Hepatocyte (in vitro differentiated cells): Measurements from ENCODE around the gene USP2. TPM values are rescaled to one million over a fixed set of nuclear protein-coding genes. Genes with fewer than 3 reads are reported as not detected.

ENCODE experiments used
- DNase-seq: peaks from one replicate; pipeline ENCODE4 v3.0.0-alpha.2; 2016; ENCODE audit warnings: low spot score
- H2AFZ ChIP-seq: fragments of 200-600 bp; sonication (generic); 2 replicates; pipeline ENCODE4 v1.6.0; 2016; ENCODE audit warnings: antibody characterized with exemption, mild to moderate bottlenecking
- H3K27ac ChIP-seq: fragments of 200-600 bp; sonication (generic); 2 replicates; pipeline ENCODE4 v1.5.1; 2016; ENCODE audit warnings: mild to moderate bottlenecking
- H3K27me3 ChIP-seq: fragments of 200-600 bp; sonication (generic); 2 replicates; pipeline ENCODE4 v1.6.1; 2016
- H3K36me3 ChIP-seq: fragments of 200-600 bp; sonication (generic); replicated peaks from 2 replicates; pipeline ENCODE4 v1.5.1; 2016; ENCODE audit warnings: low read depth; ENCODE audit not compliant: insufficient read depth
- H3K4me1 ChIP-seq: fragments of 200-600 bp; sonication (generic); 2 replicates; pipeline ENCODE4 v1.5.1; 2016; ENCODE audit warnings: mild to moderate bottlenecking, moderate library complexity; ENCODE audit not compliant: insufficient read depth
- H3K4me2 ChIP-seq: fragments of 200-600 bp; sonication (generic); 2 replicates; pipeline ENCODE4 v1.6.0; 2016
- H3K4me3 ChIP-seq: fragments of 200-600 bp; sonication (generic); 2 replicates; pipeline ENCODE4 v1.5.1; 2016; ENCODE audit warnings: mild to moderate bottlenecking
- H3K79me2 ChIP-seq: fragments of 200-600 bp; sonication (generic); 2 replicates; pipeline ENCODE4 v1.6.0; 2017; ENCODE audit warnings: mild to moderate bottlenecking
- H3K9me2 ChIP-seq: fragments of 200-600 bp; sonication (generic); replicated peaks from 2 replicates; pipeline ENCODE4 v1.6.0; 2017; ENCODE audit warnings: mild to moderate bottlenecking; ENCODE audit not compliant: insufficient read depth
- H3K9me3 ChIP-seq: fragments of 200-600 bp; sonication (generic); 2 replicates; pipeline ENCODE4 v1.5.1; 2016; ENCODE audit warnings: low read depth, mild to moderate bottlenecking
- H4K20me1 ChIP-seq: fragments of 200-600 bp; sonication (generic); 2 replicates; pipeline ENCODE4 v1.6.0; 2016; ENCODE audit warnings: mild to moderate bottlenecking; ENCODE audit not compliant: insufficient read depth, poor library complexity, severe bottlenecking
- CTCF ChIP-seq: fragments of 200-600 bp; sonication (generic); IDR thresholded peaks from 2 replicates; pipeline ENCODE4 v1.5.1; 2016; ENCODE audit warnings: antibody characterized with exemption, mild to moderate bottlenecking; ENCODE audit not compliant: poor library complexity
- EZH2 ChIP-seq: fragments of 200-600 bp; sonication (generic); IDR thresholded peaks from 2 replicates; pipeline ENCODE4 v1.6.1; 2016; ENCODE audit warnings: antibody characterized with exemption, mild to moderate bottlenecking, borderline replicate concordance
- EZH2phosphoT487 ChIP-seq: fragments of 200-600 bp; sonication (generic); IDR thresholded peaks from one replicate; pipeline ENCODE4 v1.6.1; 2018; ENCODE audit warnings: antibody characterized with exemption, mild to moderate bottlenecking, low read depth, moderate library complexity; ENCODE audit not compliant: unreplicated experiment, severe bottlenecking
- WGBS: methylation state at CpG from one replicate; pipeline ENCODE4 v1.1.6; 2016; ENCODE audit warnings: low lambda C conversion rate; ENCODE audit errors: missing lambda C conversion rate; 5-methylcytosine and 5-hydroxymethylcytosine counted together
- polyA plus RNA-seq: library from polyadenylated mRNA; unstranded; fragments of >200 nt; fragmentation: Nextera tagmentation; extraction: Ambion mirVana; gene quantifications from 2 replicates; pipeline ENCODE4 v1.2.1, GENCODE V29; 2016
- total RNA-seq: library from RNA; depleted of rRNA; stranded (reverse); fragments of >200 nt; gene quantifications from 2 replicates; pipeline ENCODE4 v1.2.3, GENCODE V29; 2014

USP2 gene
- total and polyA plus RNA-seq, 2 experiments from 2014 or later, result 7.3 to 23.5 TPM

DNA sequence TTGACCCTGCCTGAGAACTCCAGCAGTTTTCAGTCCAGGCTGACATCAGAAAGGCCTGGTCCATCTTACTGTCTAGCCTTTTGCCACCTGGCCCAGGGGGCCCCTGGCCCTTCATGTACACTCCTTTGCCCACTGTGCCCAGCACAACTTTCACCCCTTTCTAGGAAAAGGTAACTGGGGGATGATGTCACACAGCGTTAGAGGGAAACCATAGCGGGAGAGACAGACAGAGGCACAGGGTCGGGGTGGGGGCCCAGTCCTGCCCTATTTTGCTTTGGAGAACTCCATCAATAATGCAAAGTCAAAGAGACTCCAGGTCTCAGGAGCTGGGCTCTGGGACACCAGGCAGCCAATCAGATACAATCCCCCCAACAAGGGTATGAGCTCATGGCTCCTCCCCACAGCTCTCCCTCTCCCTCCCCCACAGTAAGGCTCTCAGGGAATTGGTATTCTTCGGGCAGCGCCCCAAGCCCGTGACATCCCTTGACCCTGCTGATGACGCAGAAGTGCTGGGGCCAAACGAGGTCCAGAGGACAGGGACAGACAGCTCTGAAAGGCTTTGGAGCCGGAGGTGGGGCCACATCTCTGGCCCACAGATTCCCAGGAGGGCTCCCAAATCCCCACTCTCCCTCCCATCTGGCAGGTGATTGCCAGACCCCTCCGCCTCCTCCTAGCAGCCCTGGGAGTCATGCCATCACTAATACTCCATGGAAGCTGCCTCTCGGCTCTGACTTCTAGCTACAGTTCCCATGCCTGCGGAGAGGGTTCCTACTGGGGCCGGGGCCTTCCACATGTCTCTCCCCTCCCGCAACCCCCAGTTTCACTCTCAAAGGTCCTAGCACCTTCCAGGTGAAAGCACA, 5.9 kb downstream of the USP2 start:
- Histone ChIP-seq H3K27me3 (no peaks in the 10 kb centered on the region), H3K4me2 (no peak overlapping the region), H3K4me3 (no peak overlapping the region), H3K4me1 (peaks cover 17% of the 10 kb centered on the region), H2AFZ (no peak overlapping the region), H3K79me2 (no peaks in the 10 kb centered on the region), H3K36me3 (no peaks in the 10 kb centered on the region), H3K9me2 (no peaks in the 10 kb centered on the region), H4K20me1 (no peaks in the 10 kb centered on the region), H3K27ac (no peak overlapping the region), H3K9me3 (no peaks in the 10 kb centered on the region)
- no peak for DNase-seq
- TF ChIP-seq CTCF (no peak), EZH2phosphoT487 (no peak), EZH2 (no peak)
- 80% methylated on average over 13 of the region's 14 CpGs for WGBS

DNA sequence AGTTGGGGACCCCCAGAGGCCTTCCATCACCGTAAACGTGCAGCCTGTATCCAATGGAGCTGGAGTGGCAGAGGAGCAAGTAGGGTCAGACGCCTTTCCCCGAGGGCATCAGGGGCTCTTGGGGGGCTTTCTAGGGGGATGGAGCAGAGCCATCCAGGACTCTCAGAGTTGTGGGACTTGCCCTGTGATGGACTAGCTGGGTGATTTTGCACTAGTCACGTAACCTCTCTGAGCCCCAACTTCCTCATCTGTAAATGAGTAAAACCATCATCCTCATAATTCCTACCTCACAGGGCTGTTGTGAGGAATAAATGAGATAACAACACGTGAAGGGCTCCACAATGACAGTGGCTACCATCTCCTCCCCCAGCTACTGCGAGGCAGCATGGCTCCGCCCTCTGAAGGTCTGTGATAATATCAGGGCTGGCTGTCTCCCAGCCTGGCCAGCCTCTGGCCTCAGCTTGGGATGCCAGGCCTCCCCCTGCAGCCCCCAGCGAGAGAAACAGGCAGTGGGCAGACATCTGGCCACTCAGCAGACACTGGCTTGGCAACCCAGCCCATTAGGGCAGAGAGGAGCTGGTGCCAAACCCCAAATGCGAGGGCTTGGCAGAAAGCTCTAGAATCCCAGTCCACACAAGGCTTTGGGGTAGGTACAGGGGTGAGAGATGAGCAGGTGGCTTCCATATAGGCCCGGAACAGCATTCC, 6.7 kb downstream of the USP2 start:
- H3K27me3 ChIP-seq, result no peaks in the 10 kb centered on the region
- no peak overlapping the region for H2AFZ ChIP-seq
- no peak overlapping the region for H3K4me3 ChIP-seq
- H3K4me1 ChIP-seq, result peaks cover 23% of the 10 kb centered on the region
- no peaks in the 10 kb centered on the region for H3K9me2 ChIP-seq
- H3K9me3 ChIP-seq, result no peaks in the 10 kb centered on the region
- TF ChIP-seq CTCF (no peak), EZH2 (no peak), EZH2phosphoT487 (no peak)
- H4K20me1 ChIP-seq, result no peaks in the 10 kb centered on the region
- H3K79me2 ChIP-seq, result no peaks in the 10 kb centered on the region
- no peak overlapping the region for H3K27ac ChIP-seq
- H3K36me3 ChIP-seq, result no peaks in the 10 kb centered on the region
- WGBS, result 52% methylated on average over 10 of the region's 11 CpGs
- H3K4me2 ChIP-seq, result no peak overlapping the region
- no peak for DNase-seq

DNA sequence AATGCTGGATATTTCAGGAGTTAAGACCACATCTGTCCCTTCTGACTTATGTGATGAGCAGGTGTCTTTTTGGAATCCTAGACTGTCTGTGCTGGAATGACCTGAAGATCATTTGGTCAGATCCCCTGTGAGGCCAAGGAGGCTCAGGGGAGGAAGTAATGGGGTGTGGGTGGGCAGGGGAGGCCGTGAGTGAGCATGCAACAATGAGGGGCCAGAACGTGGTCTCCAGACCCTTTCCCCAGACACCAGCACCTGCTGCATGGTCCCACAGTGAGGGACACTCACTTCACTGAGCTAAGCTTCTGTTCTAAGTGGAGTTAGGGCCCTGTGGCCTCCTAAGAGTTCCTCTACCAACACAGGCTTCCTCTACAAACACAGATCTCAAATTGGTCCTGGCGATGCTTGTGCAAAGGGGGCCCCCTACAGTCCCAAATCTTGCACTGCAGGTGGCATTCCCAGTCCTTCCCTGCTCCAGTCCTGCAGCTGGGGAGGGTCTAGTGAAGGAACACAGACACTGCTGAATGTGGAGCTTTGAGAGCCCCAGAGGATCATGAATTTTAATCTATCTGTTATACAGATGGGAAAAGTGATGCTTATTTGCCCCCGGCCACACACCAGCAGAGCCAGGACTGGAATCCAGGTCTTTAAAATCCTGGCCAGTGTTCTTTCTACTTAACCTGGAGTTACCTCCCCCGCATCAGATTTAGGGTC, 7.4 kb downstream of the USP2 start:
- H3K27me3 ChIP-seq, result no peaks in the 10 kb centered on the region
- no peaks in the 10 kb centered on the region for H3K79me2 ChIP-seq
- WGBS, result 53% methylated on average over 5 of the region's 5 CpGs
- H3K36me3 ChIP-seq, result no peaks in the 10 kb centered on the region
- H3K27ac ChIP-seq, result no peak overlapping the region
- H3K4me3 ChIP-seq, result no peak overlapping the region
- H3K9me3 ChIP-seq, result no peaks in the 10 kb centered on the region
- H3K4me1 ChIP-seq, result peaks cover 30% of the 10 kb centered on the region
- TF ChIP-seq CTCF (peak; percentile 90), EZH2 (no peak)
- no peak overlapping the region for H2AFZ ChIP-seq
- no peak overlapping the region for H3K4me2 ChIP-seq
- no peaks in the 10 kb centered on the region for H4K20me1 ChIP-seq
- DNase-seq, result peak; percentile 88
- no peaks in the 10 kb centered on the region for H3K9me2 ChIP-seq
